ENCODE data around the gene STOX1. TPM values are rescaled to one million over a fixed set of nuclear protein-coding genes. Genes with fewer than 3 reads are reported as not detected.

The STOX1 gene
- total RNA-seq, 1 experiment from 2014 or later = 5.9 TPM

- Histone ChIP-seq H3K36me3 (ENCODE audit: control insufficient read depth in 1 of 2, insufficient read depth in 2 of 2, low read length in 2 of 2) (peaks cover 3 to 4% of the 10 kb centered on the region in 2 experiments; a peak in 1 of 4 replicates), H2AFZ (ENCODE audit: low read depth, low read length, poor library complexity, severe bottlenecking) (no peak overlapping the region), H4K20me1 (ENCODE audit: insufficient read depth) (no peaks in the 10 kb centered on the region), H3K27me3 (ENCODE audit: insufficient read depth, low read length) (no peaks in the 10 kb centered on the region), H3K4me1 (ENCODE audit: control insufficient read depth in 1 of 2, insufficient read depth in 2 of 2, low read length in 2 of 2) (peaks cover 8 to 13% of the 10 kb centered on the region in 2 experiments; a peak in 3 of 4 replicates), H3K9ac (ENCODE audit: low read length) (no peak overlapping the region), H3K4me3 (replicated peaks in 1 of 2; ENCODE audit: low read depth in 1 of 2, low read length in 2 of 2) (no peak overlapping the region), H3K9me3 (ENCODE audit: control insufficient read depth in 1 of 2, insufficient read depth in 1 of 2, low read depth in 1 of 2, low read length in 2 of 2) (no peaks in the 10 kb centered on the region), H3K9me2 (ENCODE audit: insufficient read depth) (no peaks in the 10 kb centered on the region), H3K79me2 (ENCODE audit: insufficient read depth, low read length) (no peaks in the 10 kb centered on the region), H3K27ac (ENCODE audit: low read depth, low read length) (no peak overlapping the region), H3K4me2 (ENCODE audit: low read length) (no peak overlapping the region)
- intact Hi-C loops (cut with micrococcal nuclease) = no loop called here
- BruUV-seq (replicated peaks) = no TSS peak
- ChIA-PET CTCF (no interaction called here), RAD21 (ENCODE audit: low non-redundant PET in 1 of 2, low total read pairs in 2 of 2, uncharacterized antibody in 2 of 2, unreplicated experiment in 2 of 2) (no interaction called here), POLR2A (no interaction called here)
- TF ChIP-seq ELF1 (IDR thresholded peaks at IDR 0.05; ENCODE audit: borderline replicate concordance, low read depth) = no peak
- TF ChIP-seq SRF (IDR thresholded peaks at IDR 0.05; ENCODE audit: low read depth) = no peak
- no peak for TF ChIP-seq POLR2AphosphoS5 (IDR thresholded peaks at IDR 0.05; ENCODE audit: low read depth, low read length)
- no peak for TF ChIP-seq JUND (IDR thresholded peaks at IDR 0.05)
- no peak for TF ChIP-seq SIN3A (IDR thresholded peaks at IDR 0.05; ENCODE audit: low read depth)
- TF ChIP-seq, protein P1, sequence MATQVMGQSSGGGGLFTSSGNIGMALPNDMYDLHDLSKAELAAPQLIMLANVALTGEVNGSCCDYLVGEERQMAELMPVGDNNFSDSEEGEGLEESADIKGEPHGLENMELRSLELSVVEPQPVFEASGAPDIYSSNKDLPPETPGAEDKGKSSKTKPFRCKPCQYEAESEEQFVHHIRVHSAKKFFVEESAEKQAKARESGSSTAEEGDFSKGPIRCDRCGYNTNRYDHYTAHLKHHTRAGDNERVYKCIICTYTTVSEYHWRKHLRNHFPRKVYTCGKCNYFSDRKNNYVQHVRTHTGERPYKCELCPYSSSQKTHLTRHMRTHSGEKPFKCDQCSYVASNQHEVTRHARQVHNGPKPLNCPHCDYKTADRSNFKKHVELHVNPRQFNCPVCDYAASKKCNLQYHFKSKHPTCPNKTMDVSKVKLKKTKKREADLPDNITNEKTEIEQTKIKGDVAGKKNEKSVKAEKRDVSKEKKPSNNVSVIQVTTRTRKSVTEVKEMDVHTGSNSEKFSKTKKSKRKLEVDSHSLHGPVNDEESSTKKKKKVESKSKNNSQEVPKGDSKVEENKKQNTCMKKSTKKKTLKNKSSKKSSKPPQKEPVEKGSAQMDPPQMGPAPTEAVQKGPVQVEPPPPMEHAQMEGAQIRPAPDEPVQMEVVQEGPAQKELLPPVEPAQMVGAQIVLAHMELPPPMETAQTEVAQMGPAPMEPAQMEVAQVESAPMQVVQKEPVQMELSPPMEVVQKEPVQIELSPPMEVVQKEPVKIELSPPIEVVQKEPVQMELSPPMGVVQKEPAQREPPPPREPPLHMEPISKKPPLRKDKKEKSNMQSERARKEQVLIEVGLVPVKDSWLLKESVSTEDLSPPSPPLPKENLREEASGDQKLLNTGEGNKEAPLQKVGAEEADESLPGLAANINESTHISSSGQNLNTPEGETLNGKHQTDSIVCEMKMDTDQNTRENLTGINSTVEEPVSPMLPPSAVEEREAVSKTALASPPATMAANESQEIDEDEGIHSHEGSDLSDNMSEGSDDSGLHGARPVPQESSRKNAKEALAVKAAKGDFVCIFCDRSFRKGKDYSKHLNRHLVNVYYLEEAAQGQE (IDR thresholded peaks at IDR 0.05; ENCODE audit: low read depth) = no peak
- TF ChIP-seq, protein P2, sequence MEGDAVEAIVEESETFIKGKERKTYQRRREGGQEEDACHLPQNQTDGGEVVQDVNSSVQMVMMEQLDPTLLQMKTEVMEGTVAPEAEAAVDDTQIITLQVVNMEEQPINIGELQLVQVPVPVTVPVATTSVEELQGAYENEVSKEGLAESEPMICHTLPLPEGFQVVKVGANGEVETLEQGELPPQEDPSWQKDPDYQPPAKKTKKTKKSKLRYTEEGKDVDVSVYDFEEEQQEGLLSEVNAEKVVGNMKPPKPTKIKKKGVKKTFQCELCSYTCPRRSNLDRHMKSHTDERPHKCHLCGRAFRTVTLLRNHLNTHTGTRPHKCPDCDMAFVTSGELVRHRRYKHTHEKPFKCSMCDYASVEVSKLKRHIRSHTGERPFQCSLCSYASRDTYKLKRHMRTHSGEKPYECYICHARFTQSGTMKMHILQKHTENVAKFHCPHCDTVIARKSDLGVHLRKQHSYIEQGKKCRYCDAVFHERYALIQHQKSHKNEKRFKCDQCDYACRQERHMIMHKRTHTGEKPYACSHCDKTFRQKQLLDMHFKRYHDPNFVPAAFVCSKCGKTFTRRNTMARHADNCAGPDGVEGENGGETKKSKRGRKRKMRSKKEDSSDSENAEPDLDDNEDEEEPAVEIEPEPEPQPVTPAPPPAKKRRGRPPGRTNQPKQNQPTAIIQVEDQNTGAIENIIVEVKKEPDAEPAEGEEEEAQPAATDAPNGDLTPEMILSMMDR (IDR thresholded peaks at IDR 0.05 in 2 of 3, conservative IDR thresholded peaks at IDR 0.05 in 1 of 3; ENCODE audit: borderline replicate concordance in 1 of 3, insufficient read depth in 1 of 3, low read depth in 2 of 3, low read length in 2 of 3) = no peak
- TF ChIP-seq EGR1 (IDR thresholded peaks at IDR 0.05; ENCODE audit: low read depth) = no peak
- no peak for TF ChIP-seq RAD21 (IDR thresholded peaks at IDR 0.05; ENCODE audit: low read depth)
- TF ChIP-seq ZNF274 (IDR thresholded peaks at IDR 0.05; ENCODE audit: low read depth, low read length) = no peak
- no peak for TF ChIP-seq FOSL1 (IDR thresholded peaks at IDR 0.05; ENCODE audit: low read depth)
- no peak for TF ChIP-seq ZFX (IDR thresholded peaks at IDR 0.05)
- TF ChIP-seq TCF7L2 (IDR thresholded peaks at IDR 0.05; ENCODE audit: borderline replicate concordance, extremely low read depth, insufficient read depth, insufficient read length) = no peak
- TF ChIP-seq, protein P3, sequence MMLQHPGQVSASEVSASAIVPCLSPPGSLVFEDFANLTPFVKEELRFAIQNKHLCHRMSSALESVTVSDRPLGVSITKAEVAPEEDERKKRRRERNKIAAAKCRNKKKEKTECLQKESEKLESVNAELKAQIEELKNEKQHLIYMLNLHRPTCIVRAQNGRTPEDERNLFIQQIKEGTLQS (IDR thresholded peaks at IDR 0.05) = no peak
- no peak for TF ChIP-seq CEBPB (IDR thresholded peaks at IDR 0.05; ENCODE audit: low read depth)
- TF ChIP-seq YY1 (IDR thresholded peaks at IDR 0.05; ENCODE audit: extremely low read depth, insufficient replicate concordance, low read depth, low read length) = no peak
- TF ChIP-seq EZH2 (IDR thresholded peaks at IDR 0.05) = no peak
- no peak for TF ChIP-seq POLR2A (IDR thresholded peaks at IDR 0.05; ENCODE audit: borderline replicate concordance, extremely low read depth, insufficient read depth, insufficient read length)
- DNase-seq (ENCODE audit: low read depth, low spot score) (no peak), ATAC-seq (no peak)
Measured at GRCh38 chr10:68800211-68800610, 27.1 kb upstream of the STOX1 start.

Measured in HCT116 (cell line).